ENCODE measurements around the gene NDRG3. TPM values are rescaled to one million over a fixed set of nuclear protein-coding genes. Genes with fewer than 3 reads are reported as not detected.

Gene NDRG3
- total and polyA plus RNA-seq, 2 of the 4 experiments (the other 2 are of a cell fraction), result 24.8 to 34.2 TPM

- Histone ChIP-seq H4K91ac (ENCODE audit: insufficient read depth, low read depth, low read length) (no peak overlapping the region), H3K4me3 (ENCODE audit: insufficient read depth, low read depth, low read length) (no peak overlapping the region), H3K56ac (ENCODE audit: extremely low read depth, insufficient read depth, low read length) (no peak overlapping the region), H2BK5ac (ENCODE audit: low read depth, low read length, poor library complexity, severe bottlenecking) (no peak overlapping the region), H3K9me3 (ENCODE audit: control insufficient read depth, insufficient read depth, low read length) (no peaks in the 10 kb centered on the region), H4K20me1 (ENCODE audit: insufficient read depth, low read length) (peaks cover 15% of the 10 kb centered on the region; the same call in 1 of the 2 replicates), H2BK15ac (ENCODE audit: low read depth, low read length) (no peak overlapping the region), H2BK20ac (ENCODE audit: low read depth, low read length) (no peak overlapping the region), H3K23ac (ENCODE audit: low read depth, low read length) (peak overlapping the region; percentile 17; the same call in 1 of the 2 replicates), H3K14ac (replicated peaks; ENCODE audit: low read depth, low read length) (no peak overlapping the region), H3K27ac (ENCODE audit: insufficient read depth, low read length) (no peak overlapping the region), H3K36me3 (ENCODE audit: control insufficient read depth, insufficient read depth, low read length) (peaks cover 33% of the 10 kb centered on the region), H3K18ac (ENCODE audit: low read depth, low read length) (no peak overlapping the region), H2AK9ac (replicated peaks; ENCODE audit: low read depth, low read length, poor library complexity) (no peak overlapping the region), H3K4ac (ENCODE audit: low read depth, low read length) (no peak overlapping the region), H3K4me1 (ENCODE audit: control insufficient read depth, insufficient read depth, low read length) (peaks cover 4% of the 10 kb centered on the region; the same call in 1 of the 2 replicates), H4K8ac (ENCODE audit: low read depth in 2 of 2, low read length in 2 of 2) (no peak overlapping the region), H3K27me3 (ENCODE audit: control insufficient read depth, insufficient read depth, low read length) (no peaks in the 10 kb centered on the region), H3K4me2 (ENCODE audit: low read depth, low read length) (no peak overlapping the region), H2AK5ac (ENCODE audit: low read depth, low read length) (no peak overlapping the region), H2AFZ (replicated peaks; ENCODE audit: low read length, poor library complexity) (no peak overlapping the region), H2BK120ac (ENCODE audit: low read depth, low read length) (no peak overlapping the region), H4K5ac (ENCODE audit: low read depth, low read length) (no peak overlapping the region), H3K9ac (ENCODE audit: low read depth, low read length) (no peak overlapping the region), H3K9me1 (ENCODE audit: insufficient read depth, low read length) (peaks cover 8% of the 10 kb centered on the region; the same call in 1 of the 2 replicates), H3K79me1 (ENCODE audit: low read depth in 1 of 2, low read length in 2 of 2) (peaks cover 9 to 30% of the 10 kb centered on the region in 2 experiments; a peak in 3 of 4 replicates)
- in situ Hi-C loops (cut with MboI; ENCODE audit: low sequenced_read_pairs), result no loop called here
- no TSS peak for BruUV-seq (replicated peaks)
- DNase-seq (no peak), ATAC-seq (ENCODE audit: low read depth) (no peak)
- no peak for TF ChIP-seq POLR2A (IDR thresholded peaks at IDR 0.05; ENCODE audit: low read depth, low read length)
- TF ChIP-seq FOS (IDR thresholded peaks at IDR 0.05; ENCODE audit: low read depth, low read length), result no peak
- no peak for TF ChIP-seq MAZ (IDR thresholded peaks at IDR 0.05; ENCODE audit: borderline replicate concordance, low read depth, low read length)
- no peak for TF ChIP-seq RAD21 (IDR thresholded peaks at IDR 0.05; ENCODE audit: low read length)
- no peak for TF ChIP-seq ELK1 (IDR thresholded peaks at IDR 0.05; ENCODE audit: borderline replicate concordance, low read depth, low read length)
- no peak for TF ChIP-seq CTCF (conservative IDR thresholded peaks at IDR 0.05; ENCODE audit: low read depth, low read length)
- no peak for TF ChIP-seq CEBPB (IDR thresholded peaks at IDR 0.05; ENCODE audit: low read depth, low read length)
- intact Hi-C loops (cut with micrococcal nuclease), result no loop called here
- 88% methylated on average over 3 of the region's 7 CpGs; no CpG with 5 or more reads in 1 of the 2 experiments for WGBS, 2 experiments (ENCODE audit: extremely low coverage in 2 of 2, insufficient read length in 1 of 2)
- POLR2A ChIA-PET (ENCODE audit: unreplicated experiment), result interaction anchor here (0.5 kb wide), 1 partner anchor 11 kb away, joined by 4 read pairs; no protein-coding TSS in a partner anchor
- CTCF ChIA-PET, result no interaction called here
- dilution Hi-C loops (cut with HindIII; ENCODE audit: low sequenced_read_pairs, unreplicated experiment), result no loop called here
Measured at GRCh38 chr20:36607586-36608387, 138.1 kb downstream of the NDRG3 start.
